WERI-Rb-1 (cell line): ENCODE data around the gene ARIH1.

ENCODE experiments used
- DNase-seq: peaks from one replicate; pipeline ENCODE4 v3.0.0-alpha.2; 2020
- H3K27ac ChIP-seq: fragments of 250-450 bp; sonication (Bioruptor Pico); 2 replicates; pipeline ENCODE4 v1.5.1; 2020; ENCODE audit warnings: mild to moderate bottlenecking, moderate library complexity
- H3K27me3 ChIP-seq: fragments of 250-450 bp; sonication (Bioruptor Pico); 2 replicates; pipeline ENCODE4 v1.5.1; 2021; ENCODE audit warnings: mild to moderate bottlenecking, low read depth, moderate library complexity; ENCODE audit not compliant: insufficient read depth, severe bottlenecking
- H3K36me3 ChIP-seq: fragments of 250-450 bp; sonication (Bioruptor Pico); 2 replicates; pipeline ENCODE4 v1.5.1; 2020; ENCODE audit warnings: mild to moderate bottlenecking, moderate library complexity
- H3K4me3 ChIP-seq: 2 replicates; pipeline ENCODE4 v1.5.1; 2011; ENCODE audit warnings: low read depth, mild to moderate bottlenecking, control low read depth, low read length
- H3K9me3 ChIP-seq: fragments of 250-450 bp; sonication (Bioruptor Pico); 2 replicates; pipeline ENCODE4 v1.5.1; 2021; ENCODE audit warnings: mild to moderate bottlenecking, moderate library complexity; ENCODE audit not compliant: severe bottlenecking
- TF ChIP-seq, protein P1 (sequence below): IDR thresholded peaks from 2 replicates; pipeline ENCODE4 v1.5.1; 2011; ENCODE audit warnings: low read depth, mild to moderate bottlenecking, control low read depth, inconsistent platforms, low read length

ARIH1 gene

DNA sequence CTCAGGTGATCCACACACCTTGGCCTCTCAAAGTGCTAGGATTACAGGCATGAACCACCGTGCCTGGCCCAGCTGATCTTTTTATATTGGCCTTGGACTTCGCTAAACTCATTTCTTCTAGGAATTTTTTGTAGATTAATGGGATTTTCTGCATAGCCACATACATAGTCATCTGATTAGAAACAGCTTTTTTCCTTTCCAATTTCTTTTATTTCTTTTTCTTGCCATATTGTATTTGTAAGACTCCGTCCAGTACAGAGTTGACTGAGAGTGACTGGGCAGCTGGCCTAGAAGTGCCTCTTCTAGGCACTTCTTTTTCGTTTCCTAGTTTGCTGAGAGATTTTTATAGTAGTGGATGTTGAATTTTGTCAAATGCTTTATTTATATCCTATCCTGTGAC lies 37.4 kb downstream of the ARIH1 start:
- TF ChIP-seq, protein P1, sequence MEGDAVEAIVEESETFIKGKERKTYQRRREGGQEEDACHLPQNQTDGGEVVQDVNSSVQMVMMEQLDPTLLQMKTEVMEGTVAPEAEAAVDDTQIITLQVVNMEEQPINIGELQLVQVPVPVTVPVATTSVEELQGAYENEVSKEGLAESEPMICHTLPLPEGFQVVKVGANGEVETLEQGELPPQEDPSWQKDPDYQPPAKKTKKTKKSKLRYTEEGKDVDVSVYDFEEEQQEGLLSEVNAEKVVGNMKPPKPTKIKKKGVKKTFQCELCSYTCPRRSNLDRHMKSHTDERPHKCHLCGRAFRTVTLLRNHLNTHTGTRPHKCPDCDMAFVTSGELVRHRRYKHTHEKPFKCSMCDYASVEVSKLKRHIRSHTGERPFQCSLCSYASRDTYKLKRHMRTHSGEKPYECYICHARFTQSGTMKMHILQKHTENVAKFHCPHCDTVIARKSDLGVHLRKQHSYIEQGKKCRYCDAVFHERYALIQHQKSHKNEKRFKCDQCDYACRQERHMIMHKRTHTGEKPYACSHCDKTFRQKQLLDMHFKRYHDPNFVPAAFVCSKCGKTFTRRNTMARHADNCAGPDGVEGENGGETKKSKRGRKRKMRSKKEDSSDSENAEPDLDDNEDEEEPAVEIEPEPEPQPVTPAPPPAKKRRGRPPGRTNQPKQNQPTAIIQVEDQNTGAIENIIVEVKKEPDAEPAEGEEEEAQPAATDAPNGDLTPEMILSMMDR, result no peak
- no peaks in the 10 kb centered on the region for H3K9me3 ChIP-seq
- DNase-seq, result no peak
- no peaks in the 10 kb centered on the region for H3K27me3 ChIP-seq
- no peaks in the 10 kb centered on the region for H3K36me3 ChIP-seq
- H3K4me3 ChIP-seq, result no peak overlapping the region
- H3K27ac ChIP-seq, result no peak overlapping the region

DNA sequence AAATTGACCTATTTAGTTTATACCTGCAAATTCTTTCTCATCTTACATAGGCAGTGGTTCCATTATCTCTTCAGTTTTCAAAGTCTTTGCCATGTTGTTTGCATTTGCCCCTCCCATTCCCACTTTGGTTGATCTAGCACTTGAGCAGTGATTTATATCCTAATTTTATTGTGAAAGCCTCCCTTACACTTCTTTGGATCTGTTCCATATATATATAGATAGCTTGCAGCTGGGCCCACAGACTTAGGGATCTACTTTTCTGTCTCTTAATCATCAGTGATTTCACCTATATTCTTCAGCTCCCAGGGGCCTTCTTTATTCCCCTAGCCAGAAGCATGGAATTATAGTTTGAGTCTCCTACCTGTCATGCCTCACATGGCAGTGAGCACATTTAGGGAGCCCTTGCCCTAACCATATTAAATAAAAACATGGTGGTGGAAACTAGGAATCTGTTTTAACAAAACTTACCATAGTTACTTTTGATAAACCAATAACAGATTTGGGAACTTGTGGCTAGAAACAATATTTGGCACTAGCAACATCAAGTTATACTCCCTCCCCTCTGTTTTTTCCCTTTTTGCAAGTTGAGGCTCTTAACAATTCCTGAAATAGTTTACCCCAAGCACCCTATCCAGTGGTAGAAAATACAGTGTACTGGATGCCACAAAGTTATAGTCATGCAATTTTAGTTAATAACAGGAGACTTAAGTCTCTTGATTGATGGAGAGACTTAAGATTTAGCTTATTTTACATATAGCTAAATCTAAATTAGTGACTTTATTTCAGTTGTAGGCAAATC lies 41.7 kb downstream of the ARIH1 start:
- H3K36me3 ChIP-seq, result no peaks in the 10 kb centered on the region
- no peak overlapping the region for H3K27ac ChIP-seq
- no peaks in the 10 kb centered on the region for H3K27me3 ChIP-seq
- TF ChIP-seq, protein P1, result no peak
- no peaks in the 10 kb centered on the region for H3K9me3 ChIP-seq
- no peak for DNase-seq
- no peak overlapping the region for H3K4me3 ChIP-seq

DNA sequence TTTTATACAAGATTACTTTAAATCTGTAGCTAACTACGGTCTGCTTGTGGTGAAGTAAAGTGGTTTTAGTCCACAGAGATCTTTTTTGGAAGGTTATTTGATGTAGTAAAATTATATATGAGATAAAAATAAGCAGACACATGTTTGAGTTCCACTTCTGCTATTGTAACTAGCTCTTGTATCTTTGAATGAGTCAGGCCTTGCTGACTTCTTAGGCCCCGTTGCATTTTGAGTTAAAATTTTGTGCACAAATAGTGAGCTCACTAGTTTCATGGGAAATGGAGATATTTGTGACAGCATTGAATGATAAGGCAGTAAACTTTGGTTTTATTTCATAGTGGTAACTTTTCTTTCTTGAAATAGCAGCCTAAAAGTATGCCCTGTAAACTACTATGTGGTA lies 42.6 kb downstream of the ARIH1 start:
- no peak overlapping the region for H3K27ac ChIP-seq
- no peaks in the 10 kb centered on the region for H3K9me3 ChIP-seq
- H3K27me3 ChIP-seq, result no peaks in the 10 kb centered on the region
- H3K36me3 ChIP-seq, result no peaks in the 10 kb centered on the region
- TF ChIP-seq, protein P1, result no peak
- no peak overlapping the region for H3K4me3 ChIP-seq
- DNase-seq, result no peak

DNA sequence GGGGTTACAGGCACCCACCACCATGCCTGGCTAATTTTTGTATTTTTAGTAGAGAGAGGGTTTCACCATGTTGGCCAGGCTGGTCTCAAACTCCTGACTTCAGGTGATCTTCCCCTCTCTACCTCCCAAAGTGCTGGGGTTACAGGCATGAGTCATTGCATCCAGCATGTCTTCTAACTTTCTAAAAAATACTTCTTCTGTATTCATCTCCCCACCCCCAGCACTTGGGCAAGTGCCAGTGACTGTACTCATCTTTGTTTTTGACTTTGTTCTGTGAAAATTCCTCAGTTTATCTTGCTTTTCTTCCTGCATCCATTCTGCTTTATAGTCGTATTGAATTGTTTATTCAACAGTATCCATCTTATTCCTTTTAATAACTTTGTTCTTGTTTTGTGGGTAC lies 47.6 kb downstream of the ARIH1 start:
- DNase-seq, result no peak
- H3K36me3 ChIP-seq, result peaks cover 21% of the 10 kb centered on the region
- H3K27me3 ChIP-seq, result no peaks in the 10 kb centered on the region
- no peak overlapping the region for H3K4me3 ChIP-seq
- TF ChIP-seq, protein P1, result no peak
- no peak overlapping the region for H3K27ac ChIP-seq
- H3K9me3 ChIP-seq, result no peaks in the 10 kb centered on the region

DNA sequence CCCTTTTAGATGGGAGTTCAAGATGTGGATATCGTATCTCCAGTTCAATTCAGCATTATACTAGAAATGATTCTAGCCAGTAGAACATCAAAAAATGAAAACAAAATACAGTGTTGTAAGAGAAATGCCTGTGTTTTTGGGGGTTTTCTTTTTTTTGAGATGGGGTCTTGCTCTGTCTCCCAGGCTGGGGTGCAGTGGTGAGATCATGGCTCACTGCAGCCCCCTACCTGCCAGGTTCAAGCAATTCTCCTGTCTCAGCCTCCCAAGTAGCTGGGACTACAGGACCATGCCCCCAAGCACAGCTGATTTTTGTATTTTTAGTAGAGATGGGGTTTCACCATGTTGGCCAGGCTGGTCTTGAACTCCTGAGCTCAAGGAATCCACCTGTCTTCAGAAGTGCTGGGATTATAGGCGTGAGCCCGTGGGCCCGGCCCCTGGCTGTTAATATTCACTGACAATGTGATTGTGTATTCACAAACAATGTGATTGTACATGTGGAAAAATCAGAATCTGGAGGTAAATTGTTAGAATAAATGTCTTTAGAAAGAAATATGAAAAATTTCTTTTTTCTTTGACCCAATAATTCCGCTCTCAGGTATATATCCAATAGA lies 59.0 kb downstream of the ARIH1 start:
- peak; percentile 20 for DNase-seq
- Histone ChIP-seq H3K27me3 (no peaks in the 10 kb centered on the region), H3K36me3 (no peaks in the 10 kb centered on the region; the same call in 1 of the 2 replicates), H3K4me3 (no peak overlapping the region), H3K9me3 (no peaks in the 10 kb centered on the region), H3K27ac (no peak overlapping the region)
- TF ChIP-seq, protein P1, result peak; percentile 70
